GM12878 (cell line): ENCODE results near the gene C14orf93. TPM values are rescaled to one million over a fixed set of nuclear protein-coding genes. Genes with fewer than 3 reads are reported as not detected.

Source experiments
- ATAC-seq: fragments of 200-7000 bp; cut with Tn5 transposase; 3 replicates; pipeline ENCODE4 v1.9.1; 2020; ENCODE audit warnings: mild to moderate bottlenecking, moderate library complexity
- BruUV-seq: library from RNA; stranded (reverse); fragments of 400-500 nt; replicated peaks from 2 replicates; lab custom pipeline; 2021; lab: Mats Ljungman, UMichigan
- CTCF ChIA-PET: fragments of 300-600 bp; sonication (Branson Sonifier 250); formaldehyde crosslinking; extraction: SDS; loops from one replicate; lab custom pipeline; 2021; ENCODE audit warnings: inconsistent platforms; lab: Yijun Ruan, JAX
- POLR2A ChIA-PET: fragments of 350-600 bp; formaldehyde crosslinking; extraction: SDS; loops from one replicate; lab custom pipeline; 2021; ENCODE audit warnings: inconsistent platforms; lab: Charles Lee
- RAD21 ChIA-PET: fragments of 300-600 bp; sonication (Branson Sonifier 250); formaldehyde crosslinking; loops from one replicate; lab custom pipeline; 2023; ENCODE audit warnings: antibody characterized with exemption; ENCODE audit not compliant: unreplicated experiment; lab: Charles Lee
- SMC1A ChIA-PET: fragments of 300-600 bp; sonication (Branson Sonifier 250); formaldehyde crosslinking; loops from one replicate; lab custom pipeline; 2023; ENCODE audit not compliant: unreplicated experiment, uncharacterized antibody; lab: Charles Lee
- DNase-seq: peaks from one replicate; pipeline ENCODE4 v3.0.0-alpha.2; 2011; ENCODE audit warnings: low read depth, low spot score
- FAIRE-seq: peaks from 3 replicates; lab custom pipeline; 2011; peaks lifted over from hg19 to GRCh38; lab: Jason Lieb, UNC
- H2AFZ ChIP-seq: 2 replicates; pipeline ENCODE4 v1.6.0; 2011; ENCODE audit warnings: low read depth, low read length, control low read depth; ENCODE audit not compliant: control insufficient read depth
- H3K27ac ChIP-seq: 2 replicates; pipeline ENCODE4 v1.5.1; 2011; ENCODE audit warnings: control low read depth; ENCODE audit not compliant: control insufficient read depth, insufficient read depth
- H3K27me3 ChIP-seq, 2 experiments: replicated peaks in 1 of 2; 2 replicates each; pipeline versions ENCODE4 v1.6.0 to v1.6.1; 2011; ENCODE audit warnings: low read length in 1 of 2; ENCODE audit not compliant: control insufficient read depth in 2 of 2, insufficient read depth in 2 of 2
- H3K36me3 ChIP-seq, 2 experiments: 2 replicates each; pipeline ENCODE4 v1.5.1; 2011; ENCODE audit warnings: low read length in 1 of 2; ENCODE audit not compliant: control insufficient read depth in 2 of 2, insufficient read depth in 2 of 2
- H3K4me1 ChIP-seq: 2 replicates; pipeline ENCODE4 v1.6.1; 2011; ENCODE audit warnings: mild to moderate bottlenecking, low read length, moderate library complexity, mixed read lengths; ENCODE audit not compliant: control insufficient read depth, insufficient read depth
- H3K4me2 ChIP-seq: 2 replicates; pipeline ENCODE4 v1.6.0; 2011; ENCODE audit warnings: control low read depth; ENCODE audit not compliant: control insufficient read depth, insufficient read depth
- H3K4me3 ChIP-seq: fragments of 200-600 bp; sonication (generic); 2 replicates; pipeline ENCODE4 v1.5.1; 2016
- H3K79me2 ChIP-seq: 2 replicates; pipeline ENCODE4 v1.6.0; 2011; ENCODE audit warnings: low read length; ENCODE audit not compliant: control insufficient read depth, insufficient read depth
- H3K9ac ChIP-seq: 2 replicates; pipeline ENCODE4 v1.8.0; 2011; ENCODE audit warnings: low read length, control low read depth, mixed read lengths; ENCODE audit not compliant: control insufficient read depth, insufficient read depth
- H3K9me3 ChIP-seq: replicated peaks from 3 replicates; pipeline ENCODE4 v1.5.1; 2011; ENCODE audit warnings: mild to moderate bottlenecking, low read length; ENCODE audit not compliant: control insufficient read depth, insufficient read depth
- H4K20me1 ChIP-seq: 2 replicates; pipeline ENCODE4 v1.6.0; 2011; ENCODE audit not compliant: control insufficient read depth, insufficient read depth
- BHLHE40 ChIP-seq, 2 experiments: fragments of 450-650 bp in 1 of 2; IDR thresholded peaks; 2 replicates each; pipeline ENCODE4 v1.6.1; 2011 to 2017; ENCODE audit warnings: low read depth in 2 of 2, borderline replicate concordance in 1 of 2, improper control_type of control experiment in 1 of 2, low read length in 1 of 2, mild to moderate bottlenecking in 1 of 2
- CREM ChIP-seq: IDR thresholded peaks from 2 replicates; pipeline ENCODE4 v1.6.1; 2014; ENCODE audit warnings: antibody characterized with exemption, low read depth
- GATAD2B ChIP-seq: fragments of 450-650 bp; conservative IDR thresholded peaks from 2 replicates; pipeline ENCODE4 v1.6.1; 2017; ENCODE audit warnings: low read depth, mild to moderate bottlenecking, moderate library complexity
- HDGF ChIP-seq: fragments of 450-650 bp; IDR thresholded peaks from 2 replicates; pipeline ENCODE4 v1.6.1; 2016; ENCODE audit warnings: antibody characterized with exemption
- KAT2A ChIP-seq: conservative IDR thresholded peaks from 2 replicates; pipeline ENCODE4 v1.6.1; 2011; ENCODE audit warnings: low read depth, low read length; ENCODE audit not compliant: control insufficient read depth
- RELA ChIP-seq: fragments of 450-650 bp; IDR thresholded peaks from 2 replicates; pipeline ENCODE4 v1.8.0; 2014; ENCODE audit warnings: borderline replicate concordance; ENCODE audit not compliant: partially characterized antibody
- SIN3A ChIP-seq: IDR thresholded peaks from 2 replicates; pipeline ENCODE4 v1.6.1; 2012; ENCODE audit warnings: low read depth, low read length, improper control_type of control experiment
- SMAD1 ChIP-seq: fragments of 450-650 bp; IDR thresholded peaks from 2 replicates; pipeline ENCODE4 v1.6.1; 2018; ENCODE audit warnings: mild to moderate bottlenecking, low read depth; ENCODE audit not compliant: partially characterized antibody
- SMC3 ChIP-seq: IDR thresholded peaks from 2 replicates; pipeline ENCODE4 v1.6.1; 2011; ENCODE audit warnings: low read length, improper control_type of control experiment, borderline replicate concordance
- SRF ChIP-seq, 2 experiments: IDR thresholded peaks; 2 replicates each; pipeline ENCODE4 v1.6.1; 2011; ENCODE audit warnings: low read depth in 2 of 2, low read length in 2 of 2, mild to moderate bottlenecking in 1 of 2, moderate library complexity in 1 of 2
- TARDBP ChIP-seq: IDR thresholded peaks from 2 replicates; pipeline ENCODE4 v1.6.1; 2016; ENCODE audit warnings: borderline replicate concordance
- ZNF217 ChIP-seq: fragments of 450-650 bp; IDR thresholded peaks from 2 replicates; pipeline ENCODE4 v1.6.1; 2017; ENCODE audit warnings: antibody characterized with exemption, mild to moderate bottlenecking
- ZNF274 ChIP-seq: IDR thresholded peaks from one replicate; pipeline ENCODE4 v1.8.0; 2011; ENCODE audit not compliant: insufficient read length, insufficient read depth
- ZSCAN29 ChIP-seq: fragments of 450-650 bp; IDR thresholded peaks from 2 replicates; pipeline ENCODE4 v1.6.1; 2017; ENCODE audit warnings: mild to moderate bottlenecking, moderate library complexity
- WGBS: methylation state at CpG from one replicate; pipeline ENCODE4 v1.1.6; 2016; ENCODE audit warnings: low lambda C conversion rate; ENCODE audit not compliant: insufficient replicate concordance, insufficient coverage; ENCODE audit errors: missing lambda C conversion rate; 5-methylcytosine and 5-hydroxymethylcytosine counted together
- in situ Hi-C: fragments of 300-500 bp; cut with MboI; formaldehyde crosslinking; loops from 9 replicates; pipeline ENCODE4 v1.14.3; 2018; ENCODE audit warnings: mixed read lengths
- intact Hi-C: fragments of 100-400 bp; cut with micrococcal nuclease; formaldehyde crosslinking; loops from one replicate; pipeline ENCODE4 v1.14.2; 2022; ENCODE audit not compliant: unreplicated experiment
- polyA plus RNA-seq, 11 experiments: library from polyadenylated mRNA; depleted of rRNA in 4 of 11; unstranded in 6 of 11; stranded (reverse) in 5 of 11; fragments of >200 nt; fragmentation: Nextera tagmentation in 4 of 11; fragmentation: Illumina TruSeq in 1 of 11; extraction: Ambion mirVana in 4 of 11; extraction: Trizol in 1 of 11; gene quantifications; 1 replicate in 1 of 11; 2 replicates in 10 of 11; pipeline versions ENCODE4 v1.2.1 to v1.2.3, GENCODE V29; 2011 to 2016; ENCODE audit warnings: inconsistent platforms in 2 of 11, missing spikeins in 2 of 11, low read depth in 1 of 11
- total RNA-seq, 4 experiments: library from RNA; depleted of rRNA in 3 of 4; stranded (reverse); fragments of >200 nt in 3 of 4; fragmentation: Illumina TruSeq in 1 of 4; extraction: Trizol in 1 of 4; gene quantifications; 2 replicates each; pipeline versions ENCODE4 v1.2.1 to v1.2.3, GENCODE V29; 2013 to 2021
- TF ChIP-seq, protein P1 (sequence below): fragments of 450-650 bp; IDR thresholded peaks from 2 replicates; pipeline ENCODE4 v1.6.1; 2014; ENCODE audit warnings: mild to moderate bottlenecking
- TF ChIP-seq, protein P2 (sequence below): IDR thresholded peaks from 2 replicates; pipeline ENCODE4 v1.6.1; 2011; ENCODE audit warnings: borderline replicate concordance, low read depth, mild to moderate bottlenecking, moderate library complexity, mixed read lengths, low read length; ENCODE audit not compliant: insufficient read depth; ENCODE audit errors: extremely low read length
- TF ChIP-seq, protein P3 (sequence below): fragments of 450-650 bp; IDR thresholded peaks from 2 replicates; pipeline ENCODE4 v1.6.1; 2016; ENCODE audit warnings: mild to moderate bottlenecking

C14orf93 gene
- total and polyA plus RNA-seq, 10 of the 15 experiments (the other 5 are each of a cell fraction or from before 2014, with no cell fraction given), result 1.8 to 13.9 (median 10.2) TPM

DNA sequence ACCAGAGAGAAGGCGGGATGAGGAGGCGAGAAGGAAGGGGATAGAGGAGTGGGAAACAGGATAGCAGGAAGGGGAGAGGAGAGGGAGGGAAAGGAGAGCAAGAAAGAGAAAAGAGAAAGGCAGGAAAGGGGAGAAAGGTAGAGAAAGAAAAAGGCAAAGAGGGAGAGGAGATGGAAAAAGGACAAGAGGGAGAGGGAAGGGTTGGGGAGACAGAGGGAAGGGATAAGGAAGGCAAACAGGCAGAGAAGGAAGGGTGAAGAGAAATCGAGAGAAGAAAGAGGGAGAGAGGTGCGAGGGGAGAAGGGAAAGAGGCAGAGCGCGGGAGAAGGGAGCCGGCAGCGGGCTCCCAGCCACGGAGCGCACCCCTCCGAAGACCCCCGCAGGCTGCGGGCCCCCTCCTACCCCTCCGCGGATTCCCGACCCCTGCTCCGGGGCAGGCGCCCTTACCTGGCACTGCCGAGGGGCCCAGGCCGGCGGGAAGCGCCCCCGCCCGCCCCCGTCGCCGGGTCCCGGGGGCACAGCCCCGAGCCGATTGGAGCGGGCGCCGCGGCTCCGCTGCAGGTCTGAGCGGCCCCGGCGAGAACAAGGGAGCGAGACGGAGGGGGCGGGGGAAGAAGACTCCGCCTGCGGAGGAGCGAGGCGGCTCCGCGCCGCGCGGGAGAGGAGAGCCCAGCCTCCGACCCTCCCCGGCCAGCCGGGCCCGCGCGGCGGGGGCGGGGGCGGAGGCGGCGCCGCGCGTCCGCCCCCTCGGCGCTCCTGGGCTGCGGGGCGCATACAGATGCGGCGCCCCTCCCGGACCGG is 47.2 kb upstream of the C14orf93 start, which contains the start of gene CDH24:
Gene CDH24 (minus strand): TSS at position 565 of the 801 bp plus-strand sequence. CDS start 1,787 bp downstream, outside the sequence.
- FAIRE-seq, result no peak
- ChIA-PET POLR2A (interaction anchor here (0.6 to 1.4 kb wide), 7 partner anchors 38 to 99 kb away, joined by 3 to 12 read pairs (median 4); partner anchors contain the start of gene ACIN1), CTCF (interaction anchor here (0.6 to 18.3 kb wide), 43 partner anchors 9 to 1620 kb away, joined by 3 to 853 read pairs (median 5); partner anchors contain the start of genes ACIN1, AJUBA, C14orf119 and HAUS4)
- TF ChIP-seq SIN3A (no peak), SRF (IDR thresholded peaks at IDR 0.05; ENCODE audit: low read depth in 2 of 2, low read length in 2 of 2) (no peak), RELA (no peak), ZNF217 (peak; percentile 54; the same call in 1 of the 2 replicates), CREM (no peak), KAT2A (no peak), TARDBP (no peak), HDGF (peak; percentile 47; the same call in 1 of the 2 replicates), BHLHE40 (IDR thresholded peaks at IDR 0.05; ENCODE audit: borderline replicate concordance in 1 of 2, low read depth in 2 of 2, low read length in 1 of 2) (0 out of 4 replicates have a peak, but pooled peaks of 1 of the 2 experiments have one; percentile 33), SMC3 (no peak), ZSCAN29 (no peak), ZNF274 (no peak), GATAD2B (no peak), SMAD1 (no peak)
- TF ChIP-seq, protein P1, sequence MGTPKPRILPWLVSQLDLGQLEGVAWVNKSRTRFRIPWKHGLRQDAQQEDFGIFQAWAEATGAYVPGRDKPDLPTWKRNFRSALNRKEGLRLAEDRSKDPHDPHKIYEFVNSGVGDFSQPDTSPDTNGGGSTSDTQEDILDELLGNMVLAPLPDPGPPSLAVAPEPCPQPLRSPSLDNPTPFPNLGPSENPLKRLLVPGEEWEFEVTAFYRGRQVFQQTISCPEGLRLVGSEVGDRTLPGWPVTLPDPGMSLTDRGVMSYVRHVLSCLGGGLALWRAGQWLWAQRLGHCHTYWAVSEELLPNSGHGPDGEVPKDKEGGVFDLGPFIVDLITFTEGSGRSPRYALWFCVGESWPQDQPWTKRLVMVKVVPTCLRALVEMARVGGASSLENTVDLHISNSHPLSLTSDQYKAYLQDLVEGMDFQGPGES, result no peak
- TF ChIP-seq, protein P2, sequence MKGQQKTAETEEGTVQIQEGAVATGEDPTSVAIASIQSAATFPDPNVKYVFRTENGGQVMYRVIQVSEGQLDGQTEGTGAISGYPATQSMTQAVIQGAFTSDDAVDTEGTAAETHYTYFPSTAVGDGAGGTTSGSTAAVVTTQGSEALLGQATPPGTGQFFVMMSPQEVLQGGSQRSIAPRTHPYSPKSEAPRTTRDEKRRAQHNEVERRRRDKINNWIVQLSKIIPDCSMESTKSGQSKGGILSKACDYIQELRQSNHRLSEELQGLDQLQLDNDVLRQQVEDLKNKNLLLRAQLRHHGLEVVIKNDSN, result no peak
- TF ChIP-seq, protein P3, sequence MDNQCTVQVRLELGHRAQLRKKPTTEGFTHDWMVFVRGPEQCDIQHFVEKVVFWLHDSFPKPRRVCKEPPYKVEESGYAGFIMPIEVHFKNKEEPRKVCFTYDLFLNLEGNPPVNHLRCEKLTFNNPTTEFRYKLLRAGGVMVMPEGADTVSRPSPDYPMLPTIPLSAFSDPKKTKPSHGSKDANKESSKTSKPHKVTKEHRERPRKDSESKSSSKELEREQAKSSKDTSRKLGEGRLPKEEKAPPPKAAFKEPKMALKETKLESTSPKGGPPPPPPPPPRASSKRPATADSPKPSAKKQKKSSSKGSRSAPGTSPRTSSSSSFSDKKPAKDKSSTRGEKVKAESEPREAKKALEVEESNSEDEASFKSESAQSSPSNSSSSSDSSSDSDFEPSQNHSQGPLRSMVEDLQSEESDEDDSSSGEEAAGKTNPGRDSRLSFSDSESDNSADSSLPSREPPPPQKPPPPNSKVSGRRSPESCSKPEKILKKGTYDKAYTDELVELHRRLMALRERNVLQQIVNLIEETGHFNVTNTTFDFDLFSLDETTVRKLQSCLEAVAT, result no peak

More for the DNA sequence above, 47.2 kb upstream of the C14orf93 start, which contains the start of gene CDH24:
- Histone ChIP-seq H3K27ac (no peak within 1 kb of the TSS), H4K20me1 (no peaks in the 10 kb centered on the region), H3K4me3 (peak within 1 kb of the TSS; percentile 79), H3K27me3 (no peaks in the 10 kb centered on the region), H3K9me3 (no peaks in the 10 kb centered on the region), H3K9ac (peak within 1 kb of the TSS; percentile 47), H2AFZ (peak within 1 kb of the TSS; percentile 76), H3K79me2 (no peaks in the 10 kb centered on the region), H3K4me2 (peak within 1 kb of the TSS; percentile 100), H3K4me1 (peaks cover 12% of the 10 kb centered on the region), H3K36me3 (peaks cover 14 to 16% of the 10 kb centered on the region in 2 experiments)
- DNase-seq (no peak), ATAC-seq (peak; percentile 67)
- 3% methylated on average over 17 of the region's 73 CpGs for WGBS
- intact Hi-C loops, result loop anchor here (2.0 to 5.0 kb wide), 3 partner anchors 85 to 485 kb away; partner anchors contain the start of gene PRMT5
- ChIA-PET RAD21 (interaction anchor here (0.7 to 10.8 kb wide), 21 partner anchors 12 to 492 kb away, joined by 3 to 224 read pairs (median 5); partner anchors contain the start of genes ACIN1, AJUBA, C14orf119 and HAUS4), SMC1A (interaction anchor here (0.5 to 8.7 kb wide), 21 partner anchors 9 to 361 kb away, joined by 3 to 156 read pairs (median 5); partner anchors contain the start of genes HAUS4 and PRMT5)
- in situ Hi-C loops, result no loop called here
- no TSS peak for BruUV-seq
